ENCODE results near the gene ZBTB47. TPM values are rescaled to one million over a fixed set of nuclear protein-coding genes. Genes with fewer than 3 reads are reported as not detected.

The ZBTB47 gene
- polyA plus RNA-seq, 1 donor (not counting 4 experiments of a cell fraction or from before 2014, with no cell fraction given): 5.1 TPM

DNA sequence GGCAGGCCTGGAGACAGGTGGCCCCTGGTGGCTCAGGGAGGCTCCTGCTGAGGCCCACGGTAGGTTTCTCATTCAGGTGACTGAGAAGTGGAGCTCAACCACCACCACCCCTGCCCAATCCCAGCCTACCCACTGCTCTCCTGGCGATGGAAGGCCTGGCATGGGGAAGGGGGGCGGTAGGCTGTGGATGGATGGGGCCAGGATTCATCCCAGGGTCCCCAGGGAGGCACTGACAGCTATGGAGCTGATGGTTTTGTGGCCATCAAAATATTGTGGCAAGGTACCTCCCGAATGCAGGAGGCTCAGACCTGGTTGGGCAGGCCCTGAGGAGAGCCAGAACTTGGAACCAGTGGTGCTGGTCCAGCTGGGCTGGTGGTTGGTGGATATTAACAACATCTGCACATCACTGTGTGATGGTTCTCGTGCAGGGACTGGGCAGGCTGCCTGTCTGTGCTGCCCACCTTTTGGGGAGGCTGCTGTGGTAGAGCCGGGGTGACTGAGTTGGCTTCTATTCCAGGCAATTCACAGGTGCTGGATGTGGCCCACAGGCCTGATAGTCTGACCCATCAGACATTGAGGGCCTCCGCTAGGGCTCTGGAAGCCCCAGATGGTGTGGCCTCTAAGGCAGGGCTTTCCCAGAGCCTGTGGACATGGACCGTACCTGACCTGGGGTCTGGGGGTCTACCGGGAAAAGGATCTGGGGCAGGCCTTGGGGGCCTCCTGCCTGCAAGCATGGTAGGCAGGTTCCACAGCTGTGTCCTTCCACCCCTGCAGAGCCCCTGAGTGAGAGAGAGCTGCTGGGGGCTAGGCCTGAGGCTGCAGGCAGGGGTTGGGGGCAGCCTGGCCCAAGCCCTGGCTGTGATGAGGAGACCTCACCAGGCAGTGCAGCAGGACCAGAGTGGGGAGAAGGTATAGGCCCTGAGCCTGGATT lies 3.4 kb downstream of the ZBTB47 start:
- Histone ChIP-seq H3K27ac (ENCODE audit: control insufficient read depth, insufficient read depth, low read length) (no peak overlapping the region), H3K9me1 (ENCODE audit: control insufficient read depth, extremely low read depth, insufficient read depth, low read length) (peaks cover 7% of the 10 kb centered on the region), H2AFZ (ENCODE audit: control insufficient read depth, low read length) (no peak overlapping the region), H3K9ac (ENCODE audit: control insufficient read depth, extremely low read depth, insufficient read depth, low read length) (no peak overlapping the region), H3K9me3 (ENCODE audit: control insufficient read depth, low read depth, low read length) (no peaks in the 10 kb centered on the region), H3K4me1 (ENCODE audit: control insufficient read depth, extremely low read depth, insufficient read depth, low read length) (peaks cover 32% of the 10 kb centered on the region), H3K79me2 (ENCODE audit: control insufficient read depth, insufficient read depth, low read length) (peaks cover 12% of the 10 kb centered on the region), H3K4me3 (ENCODE audit: control insufficient read depth in 2 of 3, extremely low read depth in 1 of 3, insufficient read depth in 2 of 3, low read depth in 1 of 3, low read length in 3 of 3) (no peak overlapping the region), H4K20me1 (ENCODE audit: control insufficient read depth, extremely low read depth, insufficient read depth, low read length) (peaks cover 3% of the 10 kb centered on the region), H3K36me3 (ENCODE audit: control insufficient read depth in 2 of 2, extremely low read depth in 1 of 2, insufficient read depth in 2 of 2, low read length in 2 of 2) (peaks cover 13 to 14% of the 10 kb centered on the region in 2 experiments), H3K27me3 (ENCODE audit: control insufficient read depth, extremely low read depth, insufficient read depth, low read length) (no peaks in the 10 kb centered on the region), H3K4me2 (ENCODE audit: control insufficient read depth, extremely low read depth, insufficient read depth, low read depth, low read length) (no peak overlapping the region)
- FAIRE-seq (no peak), DNase-seq (ENCODE audit: low read depth, low spot score) (no peak)
- dilution Hi-C loops (cut with MboI; ENCODE audit: extremely low pct_ligation_motif_present, low sequenced_read_pairs): no loop called here
- TF ChIP-seq, protein P1, sequence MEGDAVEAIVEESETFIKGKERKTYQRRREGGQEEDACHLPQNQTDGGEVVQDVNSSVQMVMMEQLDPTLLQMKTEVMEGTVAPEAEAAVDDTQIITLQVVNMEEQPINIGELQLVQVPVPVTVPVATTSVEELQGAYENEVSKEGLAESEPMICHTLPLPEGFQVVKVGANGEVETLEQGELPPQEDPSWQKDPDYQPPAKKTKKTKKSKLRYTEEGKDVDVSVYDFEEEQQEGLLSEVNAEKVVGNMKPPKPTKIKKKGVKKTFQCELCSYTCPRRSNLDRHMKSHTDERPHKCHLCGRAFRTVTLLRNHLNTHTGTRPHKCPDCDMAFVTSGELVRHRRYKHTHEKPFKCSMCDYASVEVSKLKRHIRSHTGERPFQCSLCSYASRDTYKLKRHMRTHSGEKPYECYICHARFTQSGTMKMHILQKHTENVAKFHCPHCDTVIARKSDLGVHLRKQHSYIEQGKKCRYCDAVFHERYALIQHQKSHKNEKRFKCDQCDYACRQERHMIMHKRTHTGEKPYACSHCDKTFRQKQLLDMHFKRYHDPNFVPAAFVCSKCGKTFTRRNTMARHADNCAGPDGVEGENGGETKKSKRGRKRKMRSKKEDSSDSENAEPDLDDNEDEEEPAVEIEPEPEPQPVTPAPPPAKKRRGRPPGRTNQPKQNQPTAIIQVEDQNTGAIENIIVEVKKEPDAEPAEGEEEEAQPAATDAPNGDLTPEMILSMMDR (optimal IDR thresholded peaks at IDR 0.05 in 1 of 3, IDR thresholded peaks at IDR 0.05 in 1 of 3, conservative IDR thresholded peaks at IDR 0.05 in 1 of 3; ENCODE audit: extremely low read depth in 1 of 3, insufficient read depth in 2 of 3, low read length in 3 of 3): no peak
- no peak for TF ChIP-seq EZH2 (IDR thresholded peaks at IDR 0.05; ENCODE audit: low read length)

DNA sequence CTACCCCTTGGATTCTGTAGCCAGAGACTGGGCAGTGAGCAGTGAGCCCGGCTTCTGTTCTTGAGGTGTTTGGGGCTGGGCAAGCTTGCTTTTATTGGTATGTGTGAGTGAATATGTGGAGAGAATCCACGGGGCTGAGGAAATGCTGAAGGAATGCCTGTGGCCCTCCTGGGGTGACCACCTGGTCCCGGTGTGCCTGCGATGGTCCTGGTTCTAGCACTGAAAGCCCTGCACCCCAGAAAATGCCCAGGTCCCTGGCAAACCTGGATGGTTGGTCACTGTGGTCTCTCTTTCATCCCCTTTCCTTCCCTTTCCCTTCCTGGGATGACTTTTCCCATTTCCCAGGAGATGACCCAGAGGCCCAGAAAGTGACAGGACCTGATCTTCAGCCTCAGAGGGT lies 4.2 kb downstream of the ZBTB47 start:
- Histone ChIP-seq H4K20me1 (ENCODE audit: control insufficient read depth, extremely low read depth, insufficient read depth, low read length) (peaks cover 3% of the 10 kb centered on the region), H3K9ac (ENCODE audit: control insufficient read depth, extremely low read depth, insufficient read depth, low read length) (no peak overlapping the region), H3K4me3 (ENCODE audit: control insufficient read depth in 2 of 3, extremely low read depth in 1 of 3, insufficient read depth in 2 of 3, low read depth in 1 of 3, low read length in 3 of 3) (no peak overlapping the region), H3K4me1 (ENCODE audit: control insufficient read depth, extremely low read depth, insufficient read depth, low read length) (peaks cover 25% of the 10 kb centered on the region), H2AFZ (ENCODE audit: control insufficient read depth, low read length) (no peak overlapping the region), H3K9me1 (ENCODE audit: control insufficient read depth, extremely low read depth, insufficient read depth, low read length) (peaks cover 2% of the 10 kb centered on the region), H3K9me3 (ENCODE audit: control insufficient read depth, low read depth, low read length) (no peaks in the 10 kb centered on the region), H3K79me2 (ENCODE audit: control insufficient read depth, insufficient read depth, low read length) (peaks cover 12% of the 10 kb centered on the region), H3K27ac (ENCODE audit: control insufficient read depth, insufficient read depth, low read length) (no peak overlapping the region), H3K36me3 (ENCODE audit: control insufficient read depth in 2 of 2, extremely low read depth in 1 of 2, insufficient read depth in 2 of 2, low read length in 2 of 2) (peaks cover 13 to 14% of the 10 kb centered on the region in 2 experiments), H3K27me3 (ENCODE audit: control insufficient read depth, extremely low read depth, insufficient read depth, low read length) (no peaks in the 10 kb centered on the region), H3K4me2 (ENCODE audit: control insufficient read depth, extremely low read depth, insufficient read depth, low read depth, low read length) (no peak overlapping the region)
- DNase-seq (ENCODE audit: low read depth, low spot score) (no peak), FAIRE-seq (no peak)
- dilution Hi-C loops (cut with MboI; ENCODE audit: extremely low pct_ligation_motif_present, low sequenced_read_pairs): no loop called here
- TF ChIP-seq, protein P1 (optimal IDR thresholded peaks at IDR 0.05 in 1 of 3, IDR thresholded peaks at IDR 0.05 in 1 of 3, conservative IDR thresholded peaks at IDR 0.05 in 1 of 3; ENCODE audit: extremely low read depth in 1 of 3, insufficient read depth in 2 of 3, low read length in 3 of 3): no peak
- no peak for TF ChIP-seq EZH2 (IDR thresholded peaks at IDR 0.05; ENCODE audit: low read length)
